Stimulated activated CD4-positive, alpha-beta T cell treated with anti-CD3 and anti-CD28 coated beads, Interleukin-15, amount 100 ng/mL, for 1 hour (primary cell): ENCODE measurements around the gene LTF.
"Not testable (repeated sequence)": the region's sequence is repeated elsewhere in the genome, so short reads cannot be mapped to it uniquely, and the experiment has no call there.

Experiments
- DNase-seq, 2 donors: peaks; one replicate each; pipeline ENCODE4 v3.0.0-alpha.2; 2020; ENCODE audit warnings: low read depth in 1 of 2, low spot score in 1 of 2

Gene LTF

DNA sequence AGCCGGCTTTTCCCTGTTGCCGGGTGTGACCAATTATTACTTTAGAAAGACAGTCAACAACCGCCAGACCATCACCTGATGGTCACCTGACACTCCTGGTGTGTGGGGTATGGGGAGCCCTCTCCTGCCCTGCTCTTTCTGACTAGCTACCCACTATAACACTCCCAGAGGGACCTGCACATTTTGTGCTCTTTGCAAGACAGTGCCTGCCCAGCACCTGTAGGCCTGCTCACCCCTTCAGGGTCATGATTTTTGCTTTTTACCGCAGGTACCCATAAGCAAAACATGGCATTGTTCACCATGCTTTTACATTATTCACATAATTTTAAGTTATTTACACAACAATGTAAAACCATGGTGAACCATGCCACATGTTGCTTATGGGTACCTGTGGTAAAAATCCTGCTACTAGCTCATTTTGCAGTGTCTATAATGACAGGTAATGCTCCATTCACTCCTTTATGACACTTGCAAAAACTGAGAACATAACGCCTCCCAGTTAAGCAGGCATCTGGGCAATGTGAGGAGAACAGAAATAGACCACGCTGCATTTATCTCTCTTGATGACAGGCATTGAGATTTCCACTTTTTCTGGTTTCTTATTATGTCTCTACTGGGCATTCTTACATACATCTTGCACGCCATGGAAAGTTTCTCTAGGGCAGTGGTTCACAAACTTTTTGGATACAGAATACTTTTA lies 47.7 kb downstream of the LTF start:
- DNase-seq, result no peak

DNA sequence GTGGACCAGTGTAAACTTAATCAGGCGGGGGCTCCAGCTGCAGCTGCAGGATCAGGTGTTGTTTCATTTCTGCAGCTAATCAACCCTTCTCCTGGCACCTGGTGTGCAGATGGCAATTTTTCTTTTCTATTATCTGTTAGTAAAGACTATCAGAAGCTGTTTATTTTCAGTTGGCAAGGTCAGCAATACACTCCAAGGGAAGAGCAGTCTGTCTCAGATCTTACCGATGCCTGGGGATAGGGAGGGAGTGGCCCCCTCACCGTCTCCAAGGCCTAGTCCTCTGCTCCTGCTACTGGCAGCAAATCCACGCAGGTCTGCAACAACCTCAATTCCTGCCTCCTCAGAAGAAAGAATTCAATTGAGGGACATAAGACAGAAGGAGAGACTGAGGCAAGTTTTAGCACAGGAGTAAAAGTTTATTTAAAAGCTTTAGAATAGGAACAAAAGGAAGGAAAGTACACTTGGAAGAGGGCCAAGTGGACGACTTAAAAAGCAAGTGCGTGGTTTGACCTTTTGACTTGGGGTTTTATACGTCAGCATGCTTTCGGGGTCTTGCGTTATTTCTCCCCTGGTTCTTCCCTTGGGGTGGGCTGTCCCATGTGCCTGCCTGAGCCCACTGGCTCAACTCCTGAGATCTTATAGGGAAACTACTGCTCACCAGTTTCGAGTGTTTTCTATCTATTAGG lies 48.4 kb downstream of the LTF start:
- no peak for DNase-seq

DNA sequence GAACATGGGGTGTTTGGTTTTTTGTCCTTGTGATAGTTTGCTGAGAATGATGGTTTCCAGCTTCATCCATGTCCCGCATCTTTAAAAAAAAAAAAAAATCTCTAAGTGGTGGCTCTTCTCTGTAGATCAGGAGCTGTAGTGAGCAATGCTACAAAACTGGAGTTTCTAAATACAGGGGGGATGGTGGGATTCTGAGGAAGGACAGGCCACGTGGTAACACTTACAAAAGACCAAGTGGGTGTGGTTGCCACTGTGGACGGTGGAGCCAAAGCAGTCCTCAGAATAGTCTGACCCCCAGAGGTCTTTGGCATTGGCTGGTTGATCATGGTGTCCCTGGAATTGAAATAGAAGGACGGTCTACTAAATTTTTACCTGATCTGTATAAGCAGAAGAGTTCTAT lies 50.0 kb downstream of the LTF start:
- no peak for DNase-seq

DNA sequence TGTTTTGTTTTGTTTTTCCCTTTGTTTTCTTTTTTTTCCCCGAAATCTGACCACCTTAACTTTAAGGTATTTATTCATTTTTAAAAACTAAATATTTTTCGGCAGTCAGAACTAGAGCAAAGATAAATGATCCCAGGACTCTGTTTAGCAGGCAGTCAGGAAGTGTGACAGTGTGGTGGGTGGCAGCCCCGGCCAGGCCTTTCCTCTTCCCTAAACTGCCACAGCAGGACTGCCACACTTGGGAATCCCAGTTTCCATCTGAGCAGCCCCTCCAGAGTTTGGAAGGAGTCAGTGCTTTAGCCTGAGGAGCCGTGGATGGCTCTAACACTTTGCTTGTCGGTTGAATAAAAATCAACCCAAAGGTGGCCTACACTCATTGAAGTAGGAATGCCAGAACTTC lies 50.8 kb downstream of the LTF start:
- DNase-seq, result no peak

DNA sequence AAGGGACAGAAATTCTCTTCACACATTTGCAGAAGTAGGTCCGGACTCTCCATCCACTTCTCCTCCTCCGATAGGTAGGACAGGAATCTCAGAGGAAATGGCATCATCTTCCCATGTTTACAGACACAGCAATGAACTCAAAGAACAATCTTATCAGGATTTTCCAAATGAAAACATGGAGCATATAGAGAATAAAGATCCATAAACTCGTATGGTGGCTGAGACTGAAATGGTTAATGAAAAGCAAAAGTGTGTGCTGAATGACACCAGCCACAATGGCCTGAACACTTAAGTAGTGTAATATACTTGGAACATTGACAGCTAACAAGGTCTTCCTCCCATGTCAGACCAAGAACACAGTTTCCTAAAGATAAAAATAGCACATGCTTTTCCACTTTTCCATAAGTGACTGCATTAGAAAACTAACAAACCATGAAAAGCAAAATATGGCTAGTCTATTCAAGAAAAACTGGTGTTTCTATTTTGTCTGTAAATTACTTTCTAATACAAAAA lies 51.9 kb downstream of the LTF start:
- DNase-seq, result no peak

DNA sequence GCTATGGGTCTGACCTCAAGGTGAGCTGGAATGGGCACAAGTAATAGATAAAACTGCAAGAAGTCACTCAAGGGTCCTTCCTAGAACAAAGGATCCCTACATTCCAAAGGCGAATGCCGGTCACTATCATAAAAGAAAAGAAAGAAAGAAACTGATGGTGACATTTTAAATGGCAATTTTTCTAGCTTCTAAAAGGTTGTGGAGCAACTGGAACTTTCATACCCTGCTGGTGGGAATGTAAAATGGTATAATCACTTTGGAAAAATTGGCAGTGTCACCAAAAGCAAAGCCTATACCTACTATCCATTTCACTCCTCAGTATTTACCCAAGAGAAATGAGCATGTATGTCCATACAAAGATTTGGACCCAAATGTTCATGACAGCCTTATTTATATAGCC lies 53.4 kb downstream of the LTF start:
- no peak for DNase-seq

DNA sequence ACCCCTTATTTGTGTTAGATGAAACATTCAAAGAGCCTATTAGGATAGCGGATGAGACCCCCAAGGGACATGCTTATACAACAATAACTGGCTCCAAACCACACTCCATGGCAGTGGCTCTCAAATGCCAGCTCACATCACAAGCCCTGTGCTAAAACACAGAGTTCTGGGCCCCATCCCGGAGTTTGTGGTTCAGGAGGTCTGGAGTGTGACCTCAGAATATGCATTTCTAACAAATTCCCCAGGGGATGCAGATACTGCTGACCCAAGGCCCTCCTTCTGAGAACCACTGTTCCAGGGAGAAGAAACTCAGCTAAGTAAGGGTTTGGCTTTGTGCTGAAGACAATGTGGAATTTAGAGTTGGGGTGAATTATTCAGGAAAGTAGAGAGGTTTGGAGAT lies 54.0 kb downstream of the LTF start:
- no peak for DNase-seq

DNA sequence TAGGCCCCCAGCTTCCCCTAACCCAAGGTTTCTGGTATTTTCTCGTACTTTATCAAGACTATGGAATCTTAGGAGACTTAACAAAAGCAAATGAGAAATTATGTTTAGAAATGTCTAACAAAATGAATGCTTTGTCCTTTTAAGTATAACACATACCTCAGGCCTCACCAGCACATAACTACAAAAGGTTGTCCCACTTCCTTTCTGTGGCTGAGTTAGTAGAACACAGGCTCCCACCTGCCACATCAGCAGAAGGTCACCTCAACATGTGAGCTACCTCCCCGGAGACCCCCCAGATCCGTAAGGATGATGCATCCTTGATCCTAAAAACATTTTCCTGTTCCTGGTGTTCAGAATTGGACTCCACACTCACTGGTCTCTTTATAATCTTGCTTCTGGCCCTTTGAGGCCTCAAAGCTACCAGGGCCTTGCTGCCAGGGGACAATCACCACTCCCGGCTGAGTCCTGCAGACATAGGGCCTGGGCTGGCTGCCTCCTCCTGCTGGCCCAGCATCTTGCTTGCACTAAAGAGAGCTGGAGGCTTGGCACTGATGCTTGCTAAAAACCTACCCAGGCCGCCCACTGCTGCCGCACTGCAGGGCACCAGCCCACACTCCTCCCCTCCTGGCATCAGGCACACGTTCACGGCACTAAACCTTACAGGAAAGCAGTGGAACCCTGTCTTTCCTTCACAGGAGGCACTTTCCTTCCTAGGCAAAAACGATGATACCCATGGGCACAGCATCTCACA lies 54.8 kb downstream of the LTF start:
- no peak for DNase-seq

DNA sequence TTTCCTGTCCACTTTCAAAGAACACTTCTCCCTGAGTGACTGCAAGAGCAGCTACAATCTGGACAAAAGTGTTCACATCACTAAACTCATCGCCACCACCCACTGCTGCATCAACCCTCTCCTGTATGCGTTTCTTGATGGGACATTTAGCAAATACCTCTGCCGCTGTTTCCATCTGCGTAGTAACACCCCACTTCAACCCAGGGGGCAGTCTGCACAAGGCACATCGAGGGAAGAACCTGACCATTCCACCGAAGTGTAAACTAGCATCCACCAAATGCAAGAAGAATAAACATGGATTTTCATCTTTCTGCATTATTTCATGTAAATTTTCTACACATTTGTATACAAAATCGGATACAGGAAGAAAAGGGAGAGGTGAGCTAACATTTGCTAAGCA lies 55.9 kb downstream of the LTF start:
- no peak for DNase-seq

DNA sequence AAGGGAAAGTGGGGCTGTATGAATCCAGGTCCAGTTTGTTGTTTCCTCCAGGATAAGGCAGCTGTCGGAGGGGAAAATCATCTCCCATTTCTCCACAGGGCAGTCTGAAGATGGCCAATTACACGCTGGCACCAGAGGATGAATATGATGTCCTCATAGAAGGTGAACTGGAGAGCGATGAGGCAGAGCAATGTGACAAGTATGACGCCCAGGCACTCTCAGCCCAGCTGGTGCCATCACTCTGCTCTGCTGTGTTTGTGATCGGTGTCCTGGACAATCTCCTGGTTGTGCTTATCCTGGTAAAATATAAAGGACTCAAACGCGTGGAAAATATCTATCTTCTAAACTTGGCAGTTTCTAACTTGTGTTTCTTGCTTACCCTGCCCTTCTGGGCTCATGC lies 56.7 kb downstream of the LTF start:
- DNase-seq, result no peak

DNA sequence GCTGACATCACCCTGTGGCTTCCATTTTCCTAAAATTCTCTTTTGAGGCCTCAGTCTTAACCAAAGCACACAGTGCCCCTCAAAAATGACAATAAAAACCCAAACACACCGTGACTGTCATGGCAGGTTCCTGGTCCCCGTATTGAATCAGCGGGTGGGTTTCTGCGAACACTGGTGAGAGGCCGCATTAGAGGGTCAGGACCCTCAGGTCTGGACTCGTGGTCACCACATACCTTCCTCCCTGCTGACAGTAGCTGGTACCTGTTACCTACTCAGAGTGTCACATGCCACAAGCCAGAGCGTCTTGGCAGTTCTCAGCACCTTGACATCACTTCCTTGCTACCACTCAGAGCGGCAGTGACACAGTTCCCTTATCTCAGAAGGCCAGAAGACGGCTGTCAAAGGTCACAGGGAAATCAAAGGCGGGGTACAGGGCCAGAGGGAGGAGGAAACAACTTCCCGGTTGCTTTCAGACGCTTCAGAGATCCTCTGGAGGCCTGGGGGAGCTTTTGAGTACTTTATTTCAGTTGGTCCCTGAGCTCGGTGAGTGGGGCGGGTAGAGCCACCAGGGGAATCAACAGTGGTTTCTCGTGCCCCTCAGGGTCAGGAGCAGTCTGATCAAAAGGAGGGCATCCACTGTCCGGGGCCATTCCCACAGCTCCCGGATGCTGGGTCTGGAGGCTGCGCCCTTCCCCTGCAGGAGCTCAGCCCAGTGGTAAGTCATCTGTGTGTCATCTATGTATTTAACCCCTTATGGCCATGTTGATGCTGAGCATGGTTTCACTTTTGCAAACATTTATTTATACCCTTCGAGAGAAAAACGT lies 57.7 kb downstream of the LTF start, which contains the start of the genes CCR5AS and CCRL2:
TSS of gene CCR5AS (minus strand) at position 279 of the 824 bp plus-strand sequence.
TSS of gene CCRL2 (plus strand) at position 472 of the 824 bp plus-strand sequence. CDS start 821 bp downstream, outside the sequence.
- no peak for DNase-seq

DNA sequence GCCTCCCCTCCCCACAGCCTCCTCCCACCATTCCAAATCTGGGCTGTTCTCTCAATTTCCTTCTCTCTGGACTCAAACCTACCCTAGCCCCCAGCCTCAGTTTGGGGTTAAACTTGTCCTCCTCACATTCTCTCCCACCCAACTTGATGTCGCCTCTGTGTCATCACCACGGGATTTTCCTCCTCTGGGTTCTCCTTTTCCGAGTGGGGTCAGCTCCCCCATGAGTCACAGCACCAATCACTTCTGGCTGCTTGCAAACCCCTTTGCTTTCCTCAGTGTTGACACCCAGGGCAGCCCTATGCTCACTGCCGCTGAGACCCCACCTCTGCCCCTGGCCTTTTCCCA lies 58.3 kb downstream of the LTF start:
- no peak for DNase-seq

DNA sequence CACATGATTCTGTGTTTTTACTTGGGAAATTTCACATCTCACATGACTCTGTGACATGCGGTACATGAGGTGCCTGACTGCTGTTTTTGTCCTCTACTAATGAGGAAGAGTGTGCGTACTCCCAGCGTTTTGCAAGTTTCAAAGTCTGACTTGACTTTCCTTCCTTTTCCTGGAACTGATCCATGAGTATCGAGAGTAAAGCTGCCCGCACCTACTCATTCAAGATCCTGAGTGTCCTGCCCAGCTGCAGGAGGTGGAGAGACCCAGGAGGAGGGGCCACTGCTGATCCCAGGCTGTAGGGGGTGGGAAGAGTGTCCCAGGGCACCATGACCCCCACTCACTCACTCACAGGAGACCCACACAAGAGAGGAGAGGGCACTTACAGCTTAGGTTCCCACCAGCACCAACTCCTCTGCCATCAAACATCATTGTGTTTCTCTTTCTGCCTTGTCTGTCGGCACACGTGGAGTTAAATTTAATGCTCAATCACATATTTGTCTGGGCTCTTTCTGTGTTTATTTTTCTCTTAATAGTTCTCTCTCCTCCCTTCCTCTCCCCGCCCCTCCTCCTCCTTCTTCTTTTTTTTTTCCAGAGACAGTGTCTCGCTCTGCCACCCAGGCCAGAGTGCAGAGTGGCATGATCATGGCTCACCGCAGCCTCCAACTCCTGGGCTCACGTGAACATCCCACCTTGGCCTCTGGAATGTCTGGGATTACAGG lies 59.2 kb downstream of the LTF start:
- DNase-seq, result no peak

DNA sequence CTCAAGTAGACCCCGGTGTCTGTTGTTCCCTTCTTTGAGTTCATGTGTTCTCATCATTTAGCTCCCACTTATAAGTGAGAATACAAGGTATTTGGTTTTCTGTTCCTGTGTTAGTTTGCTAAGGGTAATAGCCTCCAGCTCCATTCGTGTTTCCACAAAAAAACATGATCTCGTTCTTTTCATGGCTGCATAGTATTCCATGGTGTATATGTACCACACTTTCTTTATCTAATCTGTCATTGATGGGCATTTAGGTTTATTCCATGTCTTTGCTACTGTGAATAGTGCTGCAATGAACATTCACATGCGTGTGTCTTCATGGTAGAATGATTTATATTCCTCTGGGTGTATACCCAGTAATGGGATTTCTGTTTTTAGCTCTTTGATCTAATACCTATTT lies 61.8 kb downstream of the LTF start:
- not testable (repeated sequence) for DNase-seq

DNA sequence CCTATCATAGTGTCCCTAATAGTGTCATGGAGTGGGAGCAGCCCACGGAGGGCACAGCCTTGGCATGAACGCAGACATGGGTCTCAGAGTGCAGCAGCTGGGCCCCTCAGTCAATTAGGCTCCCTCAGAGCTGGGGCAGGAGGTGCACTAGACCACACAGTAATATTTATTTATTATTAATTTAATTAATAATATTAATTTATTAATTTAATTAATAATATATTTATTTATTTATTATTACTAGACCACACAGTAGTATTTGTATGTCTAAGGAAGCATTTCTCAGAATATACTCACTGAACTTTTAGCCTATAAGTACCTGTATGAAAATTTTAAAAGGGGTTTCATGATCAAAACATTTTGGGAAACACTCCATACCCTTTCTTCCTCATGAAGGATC lies 63.1 kb downstream of the LTF start:
- no peak for DNase-seq

DNA sequence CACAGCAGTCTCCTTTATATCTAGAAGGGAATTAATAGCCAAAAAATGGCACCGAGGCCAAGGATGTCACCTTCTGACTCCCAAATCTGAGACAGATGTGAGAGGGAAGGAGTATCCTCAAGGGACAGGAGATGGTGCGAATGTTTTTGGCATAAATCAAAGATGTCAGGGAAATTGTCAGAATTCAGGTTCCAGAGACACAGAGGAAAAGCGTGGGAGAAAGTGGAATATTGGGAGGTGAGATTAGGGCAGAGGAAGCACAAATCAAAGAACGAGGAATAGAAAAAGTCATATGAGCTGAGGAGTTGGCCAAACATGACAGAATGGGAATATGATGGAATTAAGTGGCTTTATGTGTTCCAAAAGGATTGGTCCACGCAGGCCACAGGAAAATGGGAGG lies 63.9 kb downstream of the LTF start:
- no peak for DNase-seq

DNA sequence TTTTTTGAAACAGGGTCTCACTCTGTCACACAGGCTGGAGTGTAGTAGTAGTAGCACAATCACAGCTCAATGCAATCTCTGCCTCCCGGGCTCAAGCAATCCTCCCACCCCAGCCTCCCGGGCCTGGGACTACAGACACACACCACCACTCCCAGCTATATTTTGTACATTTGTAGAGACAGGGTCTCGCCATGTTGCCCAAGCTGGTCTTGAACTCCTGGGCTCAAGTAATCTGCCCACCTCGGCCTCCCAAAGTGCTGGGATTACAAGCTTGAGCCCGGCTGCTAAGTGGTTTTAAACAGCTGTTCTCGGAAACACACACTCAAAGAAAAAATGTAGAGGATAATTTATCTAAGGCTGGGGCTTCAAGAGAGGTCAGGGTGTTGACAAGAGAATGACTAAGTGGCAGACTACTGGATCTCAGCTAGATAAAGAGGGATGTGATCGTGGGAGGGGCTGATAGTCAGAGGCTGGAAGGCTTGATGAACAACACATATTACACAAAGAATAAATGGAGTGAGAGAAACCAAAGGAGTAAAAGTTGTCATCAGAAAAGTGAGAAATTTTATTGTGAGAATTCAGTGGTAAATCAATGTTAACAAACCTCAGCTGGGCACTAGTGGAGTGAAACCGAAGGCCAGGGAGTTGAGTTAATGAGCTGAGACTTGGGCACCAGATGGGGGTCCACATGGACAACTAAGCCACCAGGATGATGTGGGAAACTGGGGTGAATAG lies 64.5 kb downstream of the LTF start:
- no peak for DNase-seq

DNA sequence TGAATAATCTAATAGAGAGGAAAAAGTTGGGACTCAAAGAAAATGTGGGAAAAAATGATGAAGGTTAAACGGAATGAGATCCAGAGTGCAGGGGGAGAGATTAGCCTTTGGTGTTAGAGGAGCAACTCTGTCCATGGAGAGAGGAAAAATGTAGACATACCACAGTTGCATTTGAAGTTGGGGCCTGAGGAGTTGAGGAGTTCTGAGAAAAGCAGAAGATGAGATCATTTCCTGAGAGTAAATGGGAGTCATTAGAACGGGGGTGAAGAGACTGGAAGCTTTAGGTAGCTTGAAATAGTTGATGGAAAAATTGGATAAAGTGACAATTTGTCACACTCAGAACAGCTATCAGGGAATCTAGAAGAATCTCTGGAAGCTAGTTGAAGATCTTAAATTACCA lies 65.1 kb downstream of the LTF start:
- no peak for DNase-seq

DNA sequence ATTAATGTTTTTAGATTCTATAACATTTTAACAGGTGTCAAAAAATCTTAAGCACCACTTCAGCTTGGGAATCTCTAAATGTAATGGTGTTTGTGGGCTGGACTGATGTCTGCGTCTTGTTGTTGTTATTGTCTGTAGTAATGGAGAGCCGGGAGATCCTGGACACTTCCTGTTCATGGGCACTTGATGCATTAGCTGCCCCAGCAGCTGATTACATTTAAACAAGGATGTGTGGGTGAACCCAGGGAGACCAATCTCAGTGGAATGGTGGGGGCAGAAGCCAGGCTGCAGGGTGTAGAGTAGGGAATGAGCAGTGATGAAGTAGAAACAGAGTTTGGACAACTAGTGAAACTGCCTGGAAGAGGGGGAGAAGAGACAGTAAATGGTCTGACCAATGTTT lies 65.6 kb downstream of the LTF start:
- no peak for DNase-seq
